ENCODE results near the gene FCGR3A. TPM values are rescaled to one million over a fixed set of nuclear protein-coding genes. Genes with fewer than 3 reads are reported as not detected.

The FCGR3A gene
- total RNA-seq, 2 donors from 2014 or later, result not detected

DNA sequence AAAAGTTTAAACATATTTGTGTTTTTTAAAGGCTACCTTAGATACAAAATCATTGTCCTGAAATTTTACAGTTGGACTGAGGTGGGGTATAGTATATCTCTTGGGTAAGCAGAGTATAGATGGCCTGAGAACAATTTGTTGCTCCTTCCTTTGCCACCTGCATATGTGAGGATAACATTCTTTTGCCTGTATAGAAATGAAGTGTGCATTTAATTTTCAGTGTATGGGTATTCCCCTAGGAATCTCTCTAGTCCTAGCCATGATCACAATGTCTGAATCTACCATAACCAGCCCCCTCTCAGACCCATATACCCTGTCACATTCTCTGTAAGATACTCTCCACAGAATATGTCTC, 46.2 kb downstream of the FCGR3A start:
- TF ChIP-seq, protein P1, sequence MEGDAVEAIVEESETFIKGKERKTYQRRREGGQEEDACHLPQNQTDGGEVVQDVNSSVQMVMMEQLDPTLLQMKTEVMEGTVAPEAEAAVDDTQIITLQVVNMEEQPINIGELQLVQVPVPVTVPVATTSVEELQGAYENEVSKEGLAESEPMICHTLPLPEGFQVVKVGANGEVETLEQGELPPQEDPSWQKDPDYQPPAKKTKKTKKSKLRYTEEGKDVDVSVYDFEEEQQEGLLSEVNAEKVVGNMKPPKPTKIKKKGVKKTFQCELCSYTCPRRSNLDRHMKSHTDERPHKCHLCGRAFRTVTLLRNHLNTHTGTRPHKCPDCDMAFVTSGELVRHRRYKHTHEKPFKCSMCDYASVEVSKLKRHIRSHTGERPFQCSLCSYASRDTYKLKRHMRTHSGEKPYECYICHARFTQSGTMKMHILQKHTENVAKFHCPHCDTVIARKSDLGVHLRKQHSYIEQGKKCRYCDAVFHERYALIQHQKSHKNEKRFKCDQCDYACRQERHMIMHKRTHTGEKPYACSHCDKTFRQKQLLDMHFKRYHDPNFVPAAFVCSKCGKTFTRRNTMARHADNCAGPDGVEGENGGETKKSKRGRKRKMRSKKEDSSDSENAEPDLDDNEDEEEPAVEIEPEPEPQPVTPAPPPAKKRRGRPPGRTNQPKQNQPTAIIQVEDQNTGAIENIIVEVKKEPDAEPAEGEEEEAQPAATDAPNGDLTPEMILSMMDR (conservative IDR thresholded peaks at IDR 0.05), result no peak
- Histone ChIP-seq H3K27me3 (ENCODE audit: control insufficient read depth, insufficient read depth, low read length, poor library complexity, severe bottlenecking) (peaks cover 7% of the 10 kb centered on the region), H3K27ac (ENCODE audit: low read depth, low read length) (no peak overlapping the region), H3K9me3 (ENCODE audit: control insufficient read depth, low read length) (no peaks in the 10 kb centered on the region), H3K9ac (ENCODE audit: extremely low read depth, low read length, poor library complexity, severe bottlenecking) (no peak overlapping the region), H3K4me3 (ENCODE audit: low read length) (no peak overlapping the region), H3K36me3 (ENCODE audit: control insufficient read depth, insufficient read depth, low read length) (no peaks in the 10 kb centered on the region), H3K4me1 (ENCODE audit: control insufficient read depth, insufficient read depth, low read length) (no peaks in the 10 kb centered on the region)
- Mint-ChIP-seq H3K27ac (no peak overlapping the region), H3K9me3 (no peaks in the 10 kb centered on the region), H3K36me3 (ENCODE audit: low read depth) (no peaks in the 10 kb centered on the region), H3K27me3 (ENCODE audit: insufficient read depth) (peaks cover 18% of the 10 kb centered on the region), H3K4me1 (peaks cover 16% of the 10 kb centered on the region), H3K4me3 (no peak overlapping the region)
- DNase-seq, result no peak

DNA sequence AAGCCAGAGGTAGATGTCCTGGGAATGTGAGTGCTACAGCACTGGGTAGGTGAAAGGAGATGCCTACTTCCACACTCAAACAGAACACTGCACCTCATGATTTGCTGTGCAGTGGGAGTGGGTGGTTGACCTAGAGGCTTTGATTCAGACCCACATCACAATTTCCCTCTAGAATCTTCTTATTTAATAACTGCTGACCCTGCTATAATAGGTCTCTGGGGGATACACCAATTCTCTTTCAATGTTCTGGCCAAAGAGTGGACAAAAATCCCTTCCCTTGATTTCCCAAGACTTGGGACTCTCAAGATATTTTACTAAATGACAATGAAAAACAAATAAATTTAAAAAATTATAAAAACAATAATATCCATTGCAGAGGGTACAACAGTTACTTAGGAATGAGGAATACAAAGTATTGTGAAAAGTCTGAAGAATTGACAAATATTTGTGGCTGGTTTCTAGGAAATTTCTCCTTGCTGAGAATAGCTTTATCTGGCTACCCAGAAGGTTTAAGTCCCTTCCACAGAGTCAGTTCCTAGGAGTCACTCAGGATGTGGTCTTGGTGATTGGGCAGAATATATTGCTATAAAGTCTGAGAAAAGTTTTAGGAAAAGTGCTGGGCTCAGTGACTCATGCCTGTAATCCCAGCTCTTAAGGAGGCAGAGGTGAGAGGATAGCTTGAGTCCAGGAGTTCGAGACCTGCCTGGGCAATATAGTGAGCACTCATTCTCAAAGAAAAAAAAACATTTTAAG, 46.8 kb downstream of the FCGR3A start:
- H3K27me3 Mint-ChIP-seq (ENCODE audit: insufficient read depth), result peaks cover 18% of the 10 kb centered on the region
- no peaks in the 10 kb centered on the region for H3K9me3 Mint-ChIP-seq
- WGBS, 2 experiments (ENCODE audit: insufficient coverage in 1 of 2, insufficient read length in 1 of 2), result 17% methylated on average over 1 of the region's 1 CpG; no CpG with 5 or more reads in 1 of the 2 experiments
- H3K4me1 Mint-ChIP-seq, result peaks cover 16% of the 10 kb centered on the region
- H3K27me3 ChIP-seq (ENCODE audit: control insufficient read depth, insufficient read depth, low read length, poor library complexity, severe bottlenecking), result peaks cover 8% of the 10 kb centered on the region
- TF ChIP-seq, protein P1 (conservative IDR thresholded peaks at IDR 0.05), result no peak
- H3K27ac Mint-ChIP-seq, result no peak overlapping the region
- H3K27ac ChIP-seq (ENCODE audit: low read depth, low read length), result no peak overlapping the region
- H3K9ac ChIP-seq (ENCODE audit: extremely low read depth, low read length, poor library complexity, severe bottlenecking), result no peak overlapping the region
- no peaks in the 10 kb centered on the region for H3K4me1 ChIP-seq (ENCODE audit: control insufficient read depth, insufficient read depth, low read length)
- H3K4me3 Mint-ChIP-seq, result no peak overlapping the region
- no peak for DNase-seq
- no peaks in the 10 kb centered on the region for H3K9me3 ChIP-seq (ENCODE audit: control insufficient read depth, low read length)
- H3K36me3 Mint-ChIP-seq (ENCODE audit: low read depth), result no peaks in the 10 kb centered on the region
- no peak overlapping the region for H3K4me3 ChIP-seq (ENCODE audit: low read length)
- no peaks in the 10 kb centered on the region for H3K36me3 ChIP-seq (ENCODE audit: control insufficient read depth, insufficient read depth, low read length)

DNA sequence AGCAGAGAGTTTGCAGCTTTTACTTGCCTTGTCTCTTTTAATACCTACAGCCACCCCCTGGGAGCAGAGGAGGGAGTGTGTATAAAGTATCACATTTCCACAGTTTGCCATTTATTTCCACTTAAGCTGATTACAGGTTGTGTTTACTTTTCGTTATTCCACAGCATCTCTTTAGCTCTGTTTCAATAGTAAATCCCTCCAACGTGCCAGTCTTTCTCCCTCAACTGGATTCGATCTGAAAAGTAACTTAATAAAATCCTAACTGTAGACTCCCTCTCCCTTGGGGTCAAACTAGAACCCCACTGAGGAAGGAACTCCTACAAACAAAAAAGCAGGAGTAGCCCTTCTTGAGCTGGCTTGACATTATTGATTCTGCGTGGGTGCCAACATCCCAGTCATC, 47.4 kb downstream of the FCGR3A start:
- Mint-ChIP-seq H3K27ac (no peak overlapping the region), H3K9me3 (no peaks in the 10 kb centered on the region), H3K36me3 (ENCODE audit: low read depth) (no peaks in the 10 kb centered on the region), H3K4me1 (peaks cover 16% of the 10 kb centered on the region), H3K27me3 (ENCODE audit: insufficient read depth) (peaks cover 20% of the 10 kb centered on the region), H3K4me3 (no peak overlapping the region)
- Histone ChIP-seq H3K27me3 (ENCODE audit: control insufficient read depth, insufficient read depth, low read length, poor library complexity, severe bottlenecking) (peaks cover 8% of the 10 kb centered on the region), H3K9ac (ENCODE audit: extremely low read depth, low read length, poor library complexity, severe bottlenecking) (no peak overlapping the region), H3K4me1 (ENCODE audit: control insufficient read depth, insufficient read depth, low read length) (no peaks in the 10 kb centered on the region), H3K27ac (ENCODE audit: low read depth, low read length) (no peak overlapping the region), H3K9me3 (ENCODE audit: control insufficient read depth, low read length) (no peaks in the 10 kb centered on the region), H3K4me3 (ENCODE audit: low read length) (no peak overlapping the region), H3K36me3 (ENCODE audit: control insufficient read depth, insufficient read depth, low read length) (no peaks in the 10 kb centered on the region)
- DNase-seq, result no peak
- WGBS, 2 experiments (ENCODE audit: insufficient coverage in 1 of 2, insufficient read length in 1 of 2), result 75 to 85% methylated on average over 4 of the region's 4 CpGs
- TF ChIP-seq, protein P1 (conservative IDR thresholded peaks at IDR 0.05), result no peak
